Stimulated activated CD4-positive, alpha-beta T cell treated with anti-CD3 and anti-CD28 coated beads, Interleukin-1b, Interleukin-23, amount 100 ng/mL, for 4 hours (primary cell): Measurements from ENCODE around the gene GJA5.

Experiments used
- DNase-seq, 2 donors: peaks; one replicate each; pipeline ENCODE4 v3.0.0-alpha.2; 2020; ENCODE audit warnings: low read depth in 2 of 2

Gene GJA5

GRCh38 chr1:147760481-147761260, at the start of gene GJA5:
GJA5 (minus strand) TSS chr1:147760602; CDS start chr1:147759238, 1,364 bp downstream.
- DNase-seq = no peak

- DNase-seq = no peak
These were observed 48.8 kb upstream of the GJA5 start for GRCh38 chr1:147809236-147809635.

- no peak for DNase-seq
These were observed 47.6 kb upstream of the GJA5 start for GRCh38 chr1:147808025-147808424.

GRCh38 chr1:147807405-147807804, 47.0 kb upstream of the GJA5 start:
- no peak for DNase-seq

GRCh38 chr1:147804942-147805723, 44.7 kb upstream of the GJA5 start:
- DNase-seq = no peak

GRCh38 chr1:147800804-147801203, 40.4 kb upstream of the GJA5 start:
- no peak for DNase-seq

- DNase-seq = no peak
These were observed 38.3 kb upstream of the GJA5 start for GRCh38 chr1:147798731-147799130.

- DNase-seq = no peak
These were observed 34.2 kb upstream of the GJA5 start for GRCh38 chr1:147794570-147794969.

GRCh38 chr1:147791876-147792275, 31.5 kb upstream of the GJA5 start:
- no peak for DNase-seq

- no peak for DNase-seq
These were observed 27.4 kb upstream of the GJA5 start for GRCh38 chr1:147787765-147788164.

- DNase-seq = no peak
These were observed 26.1 kb upstream of the GJA5 start for GRCh38 chr1:147786536-147786935.

GRCh38 chr1:147785794-147786506, 25.5 kb upstream of the GJA5 start:
- no peak for DNase-seq

- DNase-seq = no peak
These were observed 24.5 kb upstream of the GJA5 start for GRCh38 chr1:147784941-147785340.

- DNase-seq = no peak
These were observed 20.7 kb upstream of the GJA5 start for GRCh38 chr1:147781056-147781471.

GRCh38 chr1:147777694-147778093, 17.3 kb upstream of the GJA5 start:
- DNase-seq = no peak

GRCh38 chr1:147773215-147773715, 12.9 kb upstream of the GJA5 start:
- no peak for DNase-seq

GRCh38 chr1:147772570-147772969, 12.2 kb upstream of the GJA5 start:
- DNase-seq = no peak

- no peak for DNase-seq
These were observed 11.1 kb upstream of the GJA5 start for GRCh38 chr1:147771226-147772125.

- DNase-seq = no peak
These were observed 8.7 kb upstream of the GJA5 start for GRCh38 chr1:147769106-147769505.

GRCh38 chr1:147768582-147768981, 8.2 kb upstream of the GJA5 start:
- no peak for DNase-seq

- DNase-seq = no peak
These were observed 7.7 kb upstream of the GJA5 start for GRCh38 chr1:147768101-147768500.
